PC-9 (cell line): ENCODE measurements around the gene DCLK2. TPM values are rescaled to one million over a fixed set of nuclear protein-coding genes. Genes with fewer than 3 reads are reported as not detected.

ENCODE experiments used
- BruUV-seq: library from RNA; stranded (reverse); fragments of 400-500 nt; replicated peaks from 2 replicates; lab custom pipeline; 2021; lab: Mats Ljungman, UMichigan
- CTCF ChIA-PET: fragments of 300-600 bp; sonication (Branson Sonifier 250); formaldehyde crosslinking; loops from one replicate; lab custom pipeline; 2022; ENCODE audit warnings: antibody characterized with exemption; lab: Charles Lee
- POLR2A ChIA-PET: fragments of 300-600 bp; sonication (Branson Sonifier 250); formaldehyde crosslinking; loops from one replicate; lab custom pipeline; 2022; ENCODE audit warnings: antibody characterized with exemption; ENCODE audit not compliant: unreplicated experiment; lab: Charles Lee
- DNase-seq, 2 experiments: peaks; one replicate each; pipeline versions ENCODE4 v3.0.0 to v3.0.0-alpha.2; 2015 to 2022; ENCODE audit warnings: mixed read lengths in 1 of 2
- H2AFZ ChIP-seq: fragments of 200-600 bp; sonication (generic); 2 replicates; pipeline ENCODE4 v1.8.1; 2017; ENCODE audit warnings: antibody characterized with exemption
- H3F3A ChIP-seq: fragments of 200-600 bp; sonication (generic); 2 replicates; pipeline ENCODE4 v1.8.1; 2017; ENCODE audit warnings: antibody characterized with exemption, mild to moderate bottlenecking, low read depth; ENCODE audit not compliant: insufficient read depth
- H3K27ac ChIP-seq: fragments of 200-600 bp; sonication (generic); 2 replicates; pipeline ENCODE4 v1.6.1; 2016; ENCODE audit warnings: mixed run types
- H3K27me3 ChIP-seq: fragments of 200-600 bp; sonication (generic); 2 replicates; pipeline ENCODE4 v1.6.1; 2016; ENCODE audit warnings: low read depth, mixed run types; ENCODE audit not compliant: insufficient read depth
- H3K36me3 ChIP-seq: fragments of 200-600 bp; sonication (generic); 2 replicates; pipeline ENCODE4 v1.6.1; 2016; ENCODE audit warnings: low read depth, mixed run types
- H3K4me1 ChIP-seq: fragments of 200-600 bp; sonication (generic); replicated peaks from 2 replicates; pipeline ENCODE4 v1.6.1; 2016; ENCODE audit warnings: mixed run types; ENCODE audit not compliant: insufficient read depth
- H3K4me2 ChIP-seq: fragments of 200-600 bp; sonication (generic); 2 replicates; pipeline ENCODE4 v1.6.1; 2017; ENCODE audit warnings: mixed run types
- H3K4me3 ChIP-seq: fragments of 200-600 bp; sonication (generic); 2 replicates; pipeline ENCODE4 v1.6.1; 2016; ENCODE audit warnings: mixed run types
- H3K79me2 ChIP-seq: fragments of 200-600 bp; sonication (generic); 2 replicates; pipeline ENCODE4 v1.6.1; 2017; ENCODE audit warnings: low read depth, mixed run types
- H3K9me2 ChIP-seq: fragments of 200-600 bp; sonication (generic); 2 replicates; pipeline ENCODE4 v1.8.1; 2017; ENCODE audit warnings: mild to moderate bottlenecking; ENCODE audit not compliant: insufficient read depth
- H3K9me3 ChIP-seq: fragments of 200-600 bp; sonication (generic); 2 replicates; pipeline ENCODE4 v1.8.1; 2016; ENCODE audit warnings: low read depth; ENCODE audit not compliant: insufficient read depth
- H4K20me1 ChIP-seq: fragments of 200-600 bp; sonication (generic); 2 replicates; pipeline ENCODE4 v1.8.1; 2017; ENCODE audit not compliant: insufficient read depth
- CTCF ChIP-seq: fragments of 200-600 bp; sonication (generic); conservative IDR thresholded peaks from 2 replicates; pipeline ENCODE4 v1.6.1; 2017; ENCODE audit warnings: mixed run types, antibody characterized with exemption, mild to moderate bottlenecking, moderate library complexity
- EZH2 ChIP-seq: fragments of 200-600 bp; sonication (generic); IDR thresholded peaks from 2 replicates; pipeline ENCODE4 v1.8.0; 2017; ENCODE audit warnings: antibody characterized with exemption, low read depth
- intact Hi-C: fragments of 100-400 bp; cut with micrococcal nuclease; formaldehyde crosslinking; loops from one replicate; pipeline ENCODE4 v1.10.0; 2022; ENCODE audit not compliant: unreplicated experiment
- total RNA-seq: library from RNA; stranded (reverse); gene quantifications from 2 replicates; pipeline ENCODE4 v1.2.3, GENCODE V29; 2021

DCLK2 gene
- total RNA-seq, 1 experiment from 2014 or later: 0.41 TPM

DNA sequence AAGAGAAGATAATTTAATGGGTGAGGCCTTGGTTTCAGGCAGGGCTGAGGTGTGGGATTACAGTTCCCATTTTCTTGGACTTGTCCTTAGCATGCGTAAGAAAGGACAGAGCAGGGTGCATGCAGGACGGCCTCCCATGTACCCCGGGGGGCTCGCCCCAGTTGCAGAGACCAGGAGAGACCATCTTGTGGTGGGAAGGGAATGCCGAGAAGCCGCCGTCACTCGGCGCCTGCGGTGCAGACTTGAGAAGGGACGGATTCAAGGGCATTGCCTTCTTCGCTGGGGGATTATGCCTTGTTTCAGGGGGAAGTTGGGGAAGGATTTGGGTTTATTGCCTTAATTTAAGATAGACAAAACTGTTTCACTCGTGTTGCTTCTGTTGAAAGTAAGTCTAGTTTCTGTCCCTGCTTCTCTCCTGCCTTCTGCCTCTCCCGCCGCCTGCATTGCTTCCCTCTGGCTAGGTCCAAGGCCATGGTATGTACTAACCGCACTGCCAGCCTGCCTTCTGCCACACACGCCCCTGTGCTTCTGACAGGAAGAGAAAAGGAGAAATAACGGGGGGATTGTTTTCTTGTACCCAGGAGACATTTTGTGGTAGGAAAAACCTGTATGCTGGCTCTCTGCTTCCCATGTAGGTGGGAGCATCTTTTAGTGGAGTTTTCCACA lies 175.9 kb downstream of the DCLK2 start:
- intact Hi-C loops: no loop called here
- no peaks in the 10 kb centered on the region for H3K9me3 ChIP-seq
- H3K4me2 ChIP-seq: no peak overlapping the region
- POLR2A ChIA-PET: interaction anchor here (0.6 kb wide), 1 partner anchor 616 kb away, joined by 4 read pairs; no protein-coding TSS in a partner anchor
- no TSS peak for BruUV-seq
- TF ChIP-seq CTCF (no peak), EZH2 (no peak)
- H3F3A ChIP-seq: no peaks in the 10 kb centered on the region
- DNase-seq: no peak
- no peak overlapping the region for H3K4me3 ChIP-seq
- H3K79me2 ChIP-seq: no peaks in the 10 kb centered on the region
- no peaks in the 10 kb centered on the region for H3K4me1 ChIP-seq
- H2AFZ ChIP-seq: no peak overlapping the region
- no peaks in the 10 kb centered on the region for H4K20me1 ChIP-seq
- no peaks in the 10 kb centered on the region for H3K27me3 ChIP-seq
- H3K9me2 ChIP-seq: no peaks in the 10 kb centered on the region
- CTCF ChIA-PET: no interaction called here
- no peaks in the 10 kb centered on the region for H3K36me3 ChIP-seq
- H3K27ac ChIP-seq: no peak overlapping the region

GRCh38 chr4:150255610-150256224 lies 177.5 kb downstream of the DCLK2 start:
- H3K79me2 ChIP-seq: no peaks in the 10 kb centered on the region
- no peak overlapping the region for H3K27ac ChIP-seq
- H3K4me2 ChIP-seq: no peak overlapping the region
- H4K20me1 ChIP-seq: no peaks in the 10 kb centered on the region
- ChIA-PET POLR2A (interaction anchor here (0.6 kb wide), 1 partner anchor 1484 kb away, joined by 3 read pairs; no protein-coding TSS in a partner anchor), CTCF (no interaction called here)
- TF ChIP-seq CTCF (no peak), EZH2 (no peak)
- H3F3A ChIP-seq: no peaks in the 10 kb centered on the region
- no peaks in the 10 kb centered on the region for H3K36me3 ChIP-seq
- H3K4me1 ChIP-seq: no peaks in the 10 kb centered on the region
- no TSS peak for BruUV-seq
- no peak overlapping the region for H2AFZ ChIP-seq
- H3K27me3 ChIP-seq: no peaks in the 10 kb centered on the region
- intact Hi-C loops: no loop called here
- no peak overlapping the region for H3K4me3 ChIP-seq
- DNase-seq: no peak
- no peaks in the 10 kb centered on the region for H3K9me2 ChIP-seq
- H3K9me3 ChIP-seq: no peaks in the 10 kb centered on the region

GRCh38 chr4:150256225-150256620 lies 178.0 kb downstream of the DCLK2 start:
- H3K27ac ChIP-seq: no peak overlapping the region
- no peak overlapping the region for H2AFZ ChIP-seq
- H3F3A ChIP-seq: no peaks in the 10 kb centered on the region
- H3K4me3 ChIP-seq: no peak overlapping the region
- H4K20me1 ChIP-seq: no peaks in the 10 kb centered on the region
- no peak for DNase-seq
- no peaks in the 10 kb centered on the region for H3K36me3 ChIP-seq
- H3K4me1 ChIP-seq: no peaks in the 10 kb centered on the region
- ChIA-PET POLR2A (no interaction called here), CTCF (no interaction called here)
- H3K27me3 ChIP-seq: no peaks in the 10 kb centered on the region
- no peaks in the 10 kb centered on the region for H3K79me2 ChIP-seq
- H3K9me3 ChIP-seq: no peaks in the 10 kb centered on the region
- no TSS peak for BruUV-seq
- H3K9me2 ChIP-seq: no peaks in the 10 kb centered on the region
- intact Hi-C loops: no loop called here
- H3K4me2 ChIP-seq: no peak overlapping the region
- TF ChIP-seq EZH2: no peak
- TF ChIP-seq CTCF: no peak
